ENCODE results near the gene ODF2. TPM values are rescaled to one million over a fixed set of nuclear protein-coding genes. Genes with fewer than 3 reads are reported as not detected.
"Not testable (repeated sequence)": the region's sequence is repeated elsewhere in the genome, so short reads cannot be mapped to it uniquely, and the experiment has no call there.

Gene ODF2
- total RNA-seq, 2 experiments from 2014 or later, result 73.6 to 73.7 TPM

GRCh38 chr9:128494746-128495129 is 38.9 kb downstream of the ODF2 start:
- intact Hi-C loops (cut with micrococcal nuclease), result no loop called here
- H3K36me3 Mint-ChIP-seq (ENCODE audit: low read depth), result peaks cover 20% of the 10 kb centered on the region
- no peak overlapping the region for H3K27ac Mint-ChIP-seq
- no peaks in the 10 kb centered on the region for H3K9me3 Mint-ChIP-seq
- H3K4me3 Mint-ChIP-seq, result no peak overlapping the region
- H3K4me1 Mint-ChIP-seq (ENCODE audit: low read depth), result peaks cover 3% of the 10 kb centered on the region
- no peak for DNase-seq
- H3K27me3 Mint-ChIP-seq (ENCODE audit: low read depth), result no peaks in the 10 kb centered on the region
- CTCF ChIA-PET, result no interaction called here

DNA sequence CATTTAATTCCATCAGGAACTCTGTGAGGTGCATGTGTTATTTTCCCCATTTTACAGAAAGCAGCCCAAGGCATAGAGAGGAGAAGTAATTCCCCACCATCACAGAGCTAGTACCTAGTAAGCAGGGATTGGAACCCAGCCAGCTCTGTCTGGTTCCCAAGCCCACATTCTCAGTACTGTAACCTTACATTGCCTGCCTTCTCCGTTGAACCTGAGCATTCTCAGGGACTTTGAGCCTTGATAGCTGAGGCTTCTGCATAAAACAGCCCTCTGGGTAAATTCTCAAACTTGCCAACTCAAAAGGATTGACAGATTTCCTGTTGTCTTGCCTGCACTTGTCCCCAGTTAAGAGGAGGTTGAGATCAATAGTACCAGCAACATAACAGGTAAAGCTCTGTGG is 39.5 kb downstream of the ODF2 start:
- peak overlapping the region; percentile 19 for H3K27ac Mint-ChIP-seq
- CTCF ChIA-PET, result interaction anchor here (0.6 to 1.1 kb wide), 2 partner anchors 16 to 195 kb away, joined by 3 read pairs; no protein-coding TSS in a partner anchor
- H3K4me1 Mint-ChIP-seq (ENCODE audit: low read depth), result peaks cover 3% of the 10 kb centered on the region
- H3K36me3 Mint-ChIP-seq (ENCODE audit: low read depth), result peaks cover 25% of the 10 kb centered on the region
- no peaks in the 10 kb centered on the region for H3K9me3 Mint-ChIP-seq
- no peak overlapping the region for H3K4me3 Mint-ChIP-seq
- no peaks in the 10 kb centered on the region for H3K27me3 Mint-ChIP-seq (ENCODE audit: low read depth)
- intact Hi-C loops (cut with micrococcal nuclease), result no loop called here
- no peak for DNase-seq

DNA sequence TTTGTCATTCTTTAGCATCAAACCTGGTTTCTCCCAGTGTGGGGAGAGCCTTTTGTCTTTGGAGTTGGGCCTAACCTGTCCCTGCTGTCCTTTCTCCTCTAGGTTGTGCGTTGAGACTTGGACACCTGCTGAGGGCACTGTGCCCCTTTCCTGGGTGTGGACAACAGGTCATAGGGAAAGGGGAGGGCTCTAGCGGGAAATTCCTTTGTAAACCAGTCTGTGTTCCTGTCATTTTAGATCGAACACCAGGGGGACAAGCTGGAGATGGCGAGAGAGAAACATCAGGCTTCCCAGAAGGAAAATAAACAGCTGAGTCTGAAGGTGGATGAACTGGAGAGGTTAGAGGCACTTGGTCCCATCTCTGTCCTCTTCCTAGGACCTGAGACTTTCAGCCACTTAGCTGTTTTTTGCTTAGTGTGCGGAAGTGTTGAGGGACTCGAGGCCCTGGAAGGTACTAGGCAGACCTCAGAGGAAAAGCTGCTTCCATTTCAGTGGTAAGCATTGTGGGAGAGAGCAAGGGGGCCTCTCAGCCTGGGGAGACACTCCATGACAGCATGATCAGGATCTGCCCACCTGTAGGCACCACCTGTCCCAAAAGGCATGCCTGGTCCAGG is 40.1 kb downstream of the ODF2 start:
- Mint-ChIP-seq H3K4me3 (no peak overlapping the region), H3K9me3 (no peaks in the 10 kb centered on the region), H3K4me1 (ENCODE audit: low read depth) (peaks cover 3% of the 10 kb centered on the region), H3K36me3 (ENCODE audit: low read depth) (peaks cover 25% of the 10 kb centered on the region), H3K27ac (peak overlapping the region; percentile 19), H3K27me3 (ENCODE audit: low read depth) (no peaks in the 10 kb centered on the region)
- CTCF ChIA-PET, result interaction anchor here (1.1 kb wide), 1 partner anchor 16 kb away, joined by 3 read pairs; no protein-coding TSS in a partner anchor
- no peak for DNase-seq
- intact Hi-C loops (cut with micrococcal nuclease), result no loop called here

DNA sequence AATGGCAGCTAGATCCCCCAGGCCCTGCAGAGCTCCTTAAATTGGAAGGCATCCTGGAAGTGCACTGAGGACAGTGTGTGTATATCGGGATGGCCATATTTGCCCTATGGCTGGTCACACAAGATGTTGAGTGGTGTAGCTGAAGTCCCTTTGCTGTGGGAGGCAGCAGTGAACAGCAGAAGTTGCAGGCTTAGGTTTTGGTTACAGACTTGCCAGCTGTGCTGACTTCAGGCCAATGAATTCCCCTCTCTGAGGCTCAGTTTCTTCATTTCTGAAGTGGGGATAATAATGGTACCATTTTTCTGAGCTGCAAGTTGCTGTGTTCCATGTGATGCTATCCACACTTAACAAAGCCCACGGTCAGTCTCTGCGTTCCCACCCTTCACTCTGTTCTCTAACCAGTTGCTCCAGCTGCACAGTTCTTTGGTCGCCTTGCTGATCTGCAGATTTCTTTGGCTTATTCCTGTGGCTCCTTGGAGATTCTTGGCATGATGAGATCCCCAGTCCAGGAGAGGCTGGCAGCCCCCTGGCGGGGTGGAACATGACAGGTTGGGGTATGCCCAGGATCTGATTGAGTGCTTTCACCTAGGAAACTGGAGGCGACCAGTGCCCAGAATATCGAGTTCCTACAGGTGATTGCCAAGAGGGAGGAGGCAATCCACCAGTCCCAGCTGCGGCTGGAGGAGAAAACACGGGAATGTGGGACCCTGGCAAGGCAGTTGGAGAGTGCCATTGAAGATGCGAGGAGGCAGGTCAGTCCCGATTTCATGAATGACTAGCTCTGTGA is 42.2 kb downstream of the ODF2 start:
- DNase-seq, result no peak
- CTCF ChIA-PET, result interaction anchor here (0.6 kb wide), 1 partner anchor 102 kb away, joined by 3 read pairs; no protein-coding TSS in a partner anchor
- H3K36me3 Mint-ChIP-seq (ENCODE audit: low read depth), result peaks cover 23% of the 10 kb centered on the region
- no peak overlapping the region for H3K4me3 Mint-ChIP-seq
- H3K9me3 Mint-ChIP-seq, result no peaks in the 10 kb centered on the region
- H3K4me1 Mint-ChIP-seq (ENCODE audit: low read depth), result peaks cover 3% of the 10 kb centered on the region
- H3K27ac Mint-ChIP-seq, result no peak overlapping the region
- H3K27me3 Mint-ChIP-seq (ENCODE audit: low read depth), result no peaks in the 10 kb centered on the region
- intact Hi-C loops (cut with micrococcal nuclease), result no loop called here

DNA sequence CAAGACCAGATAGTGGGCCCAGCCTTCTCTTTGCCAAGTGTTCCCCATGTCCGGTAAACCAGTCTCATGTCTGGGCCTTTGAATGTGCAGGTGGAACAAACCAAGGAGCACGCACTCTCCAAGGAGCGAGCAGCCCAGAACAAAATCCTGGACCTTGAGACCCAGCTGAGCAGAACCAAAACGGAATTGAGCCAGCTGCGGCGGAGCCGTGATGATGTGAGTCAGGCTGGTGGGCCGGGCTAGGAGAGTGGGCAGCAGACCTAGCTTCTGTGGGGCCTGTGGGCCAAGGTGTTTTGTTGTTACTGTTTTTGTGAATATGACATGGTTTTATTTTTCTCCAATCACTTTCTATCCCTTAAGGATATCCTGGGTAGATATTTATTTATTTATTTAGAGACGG is 43.1 kb downstream of the ODF2 start:
- intact Hi-C loops (cut with micrococcal nuclease), result no loop called here
- Mint-ChIP-seq H3K4me1 (ENCODE audit: low read depth) (peaks cover 6% of the 10 kb centered on the region), H3K27ac (no peak overlapping the region), H3K27me3 (ENCODE audit: low read depth) (no peaks in the 10 kb centered on the region), H3K4me3 (no peak overlapping the region), H3K9me3 (no peaks in the 10 kb centered on the region), H3K36me3 (ENCODE audit: low read depth) (peaks cover 23% of the 10 kb centered on the region)
- CTCF ChIA-PET, result no interaction called here
- DNase-seq, result no peak

DNA sequence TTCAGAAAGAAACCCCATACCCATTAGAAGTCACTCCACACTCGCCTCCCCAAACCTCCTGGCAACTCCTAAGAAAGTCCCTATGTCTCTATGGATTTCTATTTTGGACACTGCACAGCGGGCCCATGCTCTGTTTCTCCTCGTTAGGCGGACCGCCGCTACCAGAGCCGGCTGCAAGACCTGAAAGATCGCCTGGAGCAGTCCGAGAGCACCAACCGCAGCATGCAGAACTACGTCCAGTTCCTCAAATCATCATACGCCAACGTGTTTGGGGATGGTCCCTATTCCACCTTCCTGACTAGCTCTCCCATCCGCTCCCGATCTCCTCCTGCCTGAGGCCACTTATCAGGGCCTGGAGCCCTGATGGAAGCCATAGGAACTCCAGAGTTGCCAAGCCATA is 44.1 kb downstream of the ODF2 start:
- Mint-ChIP-seq H3K4me1 (ENCODE audit: low read depth) (peaks cover 5% of the 10 kb centered on the region), H3K4me3 (no peak overlapping the region), H3K36me3 (ENCODE audit: low read depth) (peaks cover 23% of the 10 kb centered on the region), H3K27me3 (ENCODE audit: low read depth) (no peaks in the 10 kb centered on the region), H3K27ac (peak overlapping the region; percentile 70), H3K9me3 (no peaks in the 10 kb centered on the region)
- DNase-seq, result no peak
- intact Hi-C loops (cut with micrococcal nuclease), result no loop called here
- CTCF ChIA-PET, result no interaction called here

- H3K4me3 Mint-ChIP-seq, result peak overlapping the region; percentile 92
- H3K27me3 Mint-ChIP-seq (ENCODE audit: low read depth); H3K27ac Mint-ChIP-seq; H3K9me3 Mint-ChIP-seq; H3K36me3 Mint-ChIP-seq (ENCODE audit: low read depth); DNase-seq; intact Hi-C loops (cut with micrococcal nuclease): not testable (repeated sequence)
- CTCF ChIA-PET, result interaction anchor here (0.7 kb wide), 1 partner anchor 19 kb away, joined by 3 read pairs; no protein-coding TSS in a partner anchor
- peaks cover 17% of the 10 kb centered on the region for H3K4me1 Mint-ChIP-seq (ENCODE audit: low read depth)
Observed at GRCh38 chr9:128503415-128503825, 47.6 kb downstream of the ODF2 start.

- CTCF ChIA-PET, result interaction anchor here (0.7 to 1.2 kb wide), 2 partner anchors 19 to 141 kb away, joined by 3 read pairs; no protein-coding TSS in a partner anchor
- Mint-ChIP-seq H3K27me3 (ENCODE audit: low read depth) (no peaks in the 10 kb centered on the region), H3K9me3 (no peaks in the 10 kb centered on the region), H3K27ac (peak overlapping the region; percentile 46), H3K4me1 (ENCODE audit: low read depth) (peaks cover 22% of the 10 kb centered on the region), H3K36me3 (ENCODE audit: low read depth) (peaks cover 14% of the 10 kb centered on the region), H3K4me3 (peak overlapping the region; percentile 92)
- no peak for DNase-seq
- intact Hi-C loops (cut with micrococcal nuclease), result loop anchor here (1.0 to 2.0 kb wide), 4 partner anchors 47 to 133 kb away; partner anchors contain the start of genes ODF2, SPTAN1 and URM1
Observed at GRCh38 chr9:128503870-128504269, 48.1 kb downstream of the ODF2 start.

DNA sequence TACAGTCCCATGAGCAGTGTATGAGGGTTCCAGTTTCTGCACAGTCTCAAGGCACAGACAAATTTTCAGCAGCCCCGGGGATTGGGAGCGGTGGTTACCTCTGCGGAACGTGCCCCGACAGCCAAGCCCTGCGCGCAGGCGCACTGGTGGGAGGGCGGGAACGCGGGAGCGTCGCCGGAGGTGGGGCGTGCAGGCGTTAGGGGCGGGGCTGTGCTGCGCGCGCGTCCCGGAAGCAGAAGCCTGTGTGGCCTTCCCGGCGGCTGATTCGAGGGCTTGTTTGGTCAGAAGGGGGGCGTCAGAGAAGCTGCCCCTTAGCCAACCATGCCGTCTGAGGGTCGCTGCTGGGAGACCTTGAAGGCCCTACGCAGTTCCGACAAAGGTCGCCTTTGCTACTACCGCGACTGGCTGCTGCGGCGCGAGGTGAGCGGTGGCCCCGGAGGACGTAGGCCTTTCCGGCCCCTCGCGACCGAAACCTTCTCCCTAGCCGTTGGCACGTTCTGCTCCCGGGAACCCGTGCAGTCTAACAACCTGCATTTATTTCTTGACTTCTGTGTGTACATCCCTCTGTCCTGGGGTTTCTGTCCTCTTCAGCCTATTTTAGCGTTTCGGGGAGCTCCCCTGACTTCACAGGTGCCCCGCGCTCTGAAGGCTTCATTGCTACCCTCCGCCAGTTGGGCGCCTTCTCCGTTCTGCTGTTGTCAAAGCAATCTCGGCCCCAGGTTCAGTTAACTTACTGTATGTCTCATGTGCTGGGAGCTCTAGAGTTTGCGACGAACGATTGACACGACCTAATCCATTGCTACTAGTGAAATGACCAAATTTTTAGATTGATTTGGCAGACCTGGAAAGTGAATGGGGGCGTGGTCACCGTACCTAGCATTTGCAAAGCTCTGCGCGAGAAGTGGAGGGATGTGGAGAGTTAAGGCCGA is 48.9 kb downstream of the ODF2 start, which contains the start of gene GLE1:
GLE1 (plus strand) TSS at position 235 of the 929 bp plus-strand sequence; CDS start at position 322, 87 bp downstream.
- intact Hi-C loops (cut with micrococcal nuclease), result loop anchor here (1.0 to 2.0 kb wide), 4 partner anchors 48 to 134 kb away; partner anchors contain the start of genes ODF2, SPTAN1 and URM1
- Mint-ChIP-seq H3K36me3 (ENCODE audit: low read depth) (peaks cover 13% of the 10 kb centered on the region), H3K4me3 (peak within 1 kb of the TSS; percentile 92), H3K9me3 (no peaks in the 10 kb centered on the region), H3K4me1 (ENCODE audit: low read depth) (peaks cover 26% of the 10 kb centered on the region), H3K27me3 (ENCODE audit: low read depth) (no peaks in the 10 kb centered on the region), H3K27ac (peak within 1 kb of the TSS; percentile 91)
- CTCF ChIA-PET, result interaction anchor here (0.6 to 1.2 kb wide), 5 partner anchors 46 to 142 kb away, joined by 3 read pairs; no protein-coding TSS in a partner anchor
- peak; percentile 96 for DNase-seq

- peak overlapping the region; percentile 91 for H3K27ac Mint-ChIP-seq
- CTCF ChIA-PET, result interaction anchor here (0.6 to 1.1 kb wide), 4 partner anchors 46 to 67 kb away, joined by 3 read pairs; no protein-coding TSS in a partner anchor
- H3K27me3 Mint-ChIP-seq (ENCODE audit: low read depth), result no peaks in the 10 kb centered on the region
- intact Hi-C loops (cut with micrococcal nuclease), result loop anchor here (2.0 kb wide), 3 partner anchors 49 to 135 kb away; partner anchors contain the start of genes ODF2 and URM1
- no peaks in the 10 kb centered on the region for H3K9me3 Mint-ChIP-seq
- peaks cover 7% of the 10 kb centered on the region for H3K36me3 Mint-ChIP-seq (ENCODE audit: low read depth)
- peak overlapping the region; percentile 92 for H3K4me3 Mint-ChIP-seq
- no peak for DNase-seq
- peaks cover 26% of the 10 kb centered on the region for H3K4me1 Mint-ChIP-seq (ENCODE audit: low read depth)
Observed at GRCh38 chr9:128505414-128505765, 49.6 kb downstream of the ODF2 start.

DNA sequence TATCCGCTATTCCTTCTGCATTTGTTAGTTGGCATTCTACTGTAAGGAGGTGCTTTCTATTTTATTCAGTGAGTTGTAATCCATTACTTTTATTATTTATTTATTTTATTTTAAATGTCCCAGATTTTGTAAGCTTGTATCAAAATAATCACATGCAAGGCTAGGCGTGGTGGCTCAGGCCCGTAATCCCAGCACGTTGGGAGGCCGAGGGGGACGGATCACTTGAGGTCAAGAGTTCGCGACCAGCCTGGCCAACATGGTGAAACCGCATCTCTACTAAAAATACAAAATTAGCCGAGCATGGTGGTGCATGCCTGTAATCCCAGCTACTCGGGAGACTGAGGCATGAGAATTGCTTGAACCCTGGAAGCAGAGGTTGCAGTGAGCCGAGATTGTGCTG is 50.1 kb downstream of the ODF2 start:
- not testable (repeated sequence) for H3K36me3 Mint-ChIP-seq (ENCODE audit: low read depth); H3K27ac Mint-ChIP-seq; DNase-seq; H3K27me3 Mint-ChIP-seq (ENCODE audit: low read depth); H3K9me3 Mint-ChIP-seq
- CTCF ChIA-PET, result interaction anchor here (1.0 kb wide), 1 partner anchor 49 kb away, joined by 3 read pairs; no protein-coding TSS in a partner anchor
- H3K4me3 Mint-ChIP-seq, result peak overlapping the region; percentile 92
- peaks cover 26% of the 10 kb centered on the region for H3K4me1 Mint-ChIP-seq (ENCODE audit: low read depth)
- intact Hi-C loops (cut with micrococcal nuclease), result loop anchor here (2.0 kb wide), 3 partner anchors 49 to 135 kb away; partner anchors contain the start of genes ODF2 and URM1

Data from activated naive CD4-positive, alpha-beta T cell treated with anti-CD3 and anti-CD28 coated beads for 36 hours (primary cell).